HepG2 (cell line): ENCODE data around the gene OBSL1. TPM values are rescaled to one million over a fixed set of nuclear protein-coding genes. Genes with fewer than 3 reads are reported as not detected.

Experiments used
- DNMT1 ChIP-seq: sonication (generic); formaldehyde crosslinking; IDR thresholded peaks from 2 replicates; pipeline ENCODE4 v1.5.1; 2020; ENCODE audit warnings: mild to moderate bottlenecking, missing genetic modification reagents
- ERF ChIP-seq: IDR thresholded peaks from 2 replicates; pipeline ENCODE4 v1.6.1; 2018; ENCODE audit warnings: missing biosample characterization, missing genetic modification reagents
- KDM1A ChIP-seq: IDR thresholded peaks from 2 replicates; pipeline ENCODE4 v1.6.1; 2016; ENCODE audit warnings: missing compliant biosample characterization
- KDM2A ChIP-seq: sonication (generic); formaldehyde crosslinking; IDR thresholded peaks from 2 replicates; pipeline ENCODE4 v1.4.0; 2020; ENCODE audit warnings: low read depth, missing genetic modification reagents, borderline replicate concordance
- KIAA2018 ChIP-seq: sonication (generic); formaldehyde crosslinking; IDR thresholded peaks from 2 replicates; pipeline ENCODE4 v1.5.0; 2020; ENCODE audit warnings: mild to moderate bottlenecking, missing genetic modification reagents, borderline replicate concordance
- ZNF691 ChIP-seq: sonication (generic); formaldehyde crosslinking; IDR thresholded peaks from 2 replicates; pipeline ENCODE4 v1.4.0; 2020; ENCODE audit warnings: missing genetic modification reagents, low read depth, mild to moderate bottlenecking, borderline replicate concordance
- polyA plus RNA-seq, 8 experiments: library from polyadenylated mRNA; depleted of rRNA in 3 of 8; stranded (reverse) in 7 of 8; unstranded in 1 of 8; fragments of >200 nt; fragmentation: Illumina TruSeq in 4 of 8; extraction: Trizol in 4 of 8; gene quantifications; 2 replicates each; pipeline versions ENCODE4 v1.2.1 to v1.2.3, GENCODE V29; 2011 to 2016; ENCODE audit warnings: low read depth in 4 of 8, missing spikeins in 1 of 8, mixed read lengths in 1 of 8; ENCODE audit not compliant: insufficient read depth in 1 of 8
- total RNA-seq, 5 experiments: library from RNA; depleted of rRNA; stranded (reverse); fragments of >200 nt; fragmentation: Illumina TruSeq; extraction: Trizol; gene quantifications; 2 replicates each; pipeline ENCODE4 v1.2.3, GENCODE V29; 2016; ENCODE audit warnings: low read depth in 1 of 5

The OBSL1 gene
- total and polyA plus RNA-seq, 2 of the 13 experiments (the other 11 are each of a cell fraction or from before 2014, with no cell fraction given), result 86.7 to 218 TPM

- TF ChIP-seq KIAA2018, result no peak
- no peak for TF ChIP-seq DNMT1
- TF ChIP-seq ERF (CRISPR knock-in tag), result no peak
- TF ChIP-seq KDM1A, result no peak
- no peak for TF ChIP-seq ZNF691 (CRISPR knock-in tag)
- TF ChIP-seq KDM2A (CRISPR knock-in tag), result no peak
Measured at GRCh38 chr2:219532378-219532649, 39.0 kb downstream of the OBSL1 start (continued).
